Measurements from ENCODE around the gene DYNLT5. TPM values are rescaled to one million over a fixed set of nuclear protein-coding genes. Genes with fewer than 3 reads are reported as not detected.
"Not testable (repeated sequence)": the region's sequence is repeated elsewhere in the genome, so short reads cannot be mapped to it uniquely, and the experiment has no call there.

The DYNLT5 gene
- total RNA-seq, 1 donor from 2014 or later: 1.7 TPM

GRCh38 chr1:66747501-66747900 lies 4.8 kb upstream of the DYNLT5 start:
- DNase-seq (ENCODE audit: low spot score): no peak

GRCh38 chr1:66750577-66750976 lies 1.7 kb upstream of the DYNLT5 start:
- DNase-seq (ENCODE audit: low spot score): no peak

DNA sequence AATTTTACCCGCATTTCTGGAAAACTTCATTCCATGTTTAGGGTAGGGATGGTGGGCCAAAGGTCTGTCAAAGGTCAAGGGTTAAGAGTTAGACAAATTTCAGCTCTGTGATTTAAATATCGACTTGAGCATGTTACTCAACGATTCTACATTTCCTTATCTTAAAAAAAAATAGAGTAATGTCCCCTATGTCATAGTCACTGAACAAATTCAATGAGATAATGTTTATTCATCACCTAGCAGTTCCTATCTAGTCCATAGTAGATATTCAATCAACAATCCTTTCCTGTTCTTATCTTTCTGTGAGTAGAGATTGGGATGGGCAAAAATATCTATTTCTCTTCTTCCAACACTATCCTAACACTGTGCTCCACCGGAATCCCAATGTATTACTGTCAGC lies 1.1 kb upstream of the DYNLT5 start:
- DNase-seq (ENCODE audit: low spot score): no peak

GRCh38 chr1:66752671-66753371 lies 562 bp downstream of the DYNLT5 start:
- no peak for DNase-seq (ENCODE audit: low spot score)

- DNase-seq (ENCODE audit: low spot score): no peak
Observed at GRCh38 chr1:66757722-66758240, 5.5 kb downstream of the DYNLT5 start.

GRCh38 chr1:66758241-66758755 lies 6.0 kb downstream of the DYNLT5 start:
- DNase-seq (ENCODE audit: low spot score): no peak

DNA sequence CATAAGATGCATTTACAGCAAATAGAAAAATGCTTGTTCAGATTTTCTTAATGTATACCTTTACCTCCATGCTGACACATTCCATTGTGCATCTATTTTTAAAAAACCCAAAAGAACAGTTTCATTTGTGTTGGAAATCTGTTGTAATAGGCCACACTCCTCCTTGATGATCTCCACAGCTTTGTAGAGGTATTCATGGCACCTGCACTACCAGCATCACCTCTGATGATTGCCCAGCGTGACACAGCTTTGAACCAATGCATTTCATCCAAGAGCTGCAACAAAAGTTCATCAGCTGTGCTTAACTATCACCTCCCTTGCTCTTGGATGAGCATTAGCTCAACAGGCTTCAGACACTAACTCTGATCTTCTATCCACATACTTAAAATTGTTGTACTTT lies 8.2 kb downstream of the DYNLT5 start:
- no peak for DNase-seq (ENCODE audit: low spot score)

- DNase-seq (ENCODE audit: low spot score): no peak
Observed at GRCh38 chr1:66761221-66761620, 9.0 kb downstream of the DYNLT5 start.

GRCh38 chr1:66764994-66765578 lies 12.8 kb downstream of the DYNLT5 start:
- no peak for DNase-seq (ENCODE audit: low spot score)

DNA sequence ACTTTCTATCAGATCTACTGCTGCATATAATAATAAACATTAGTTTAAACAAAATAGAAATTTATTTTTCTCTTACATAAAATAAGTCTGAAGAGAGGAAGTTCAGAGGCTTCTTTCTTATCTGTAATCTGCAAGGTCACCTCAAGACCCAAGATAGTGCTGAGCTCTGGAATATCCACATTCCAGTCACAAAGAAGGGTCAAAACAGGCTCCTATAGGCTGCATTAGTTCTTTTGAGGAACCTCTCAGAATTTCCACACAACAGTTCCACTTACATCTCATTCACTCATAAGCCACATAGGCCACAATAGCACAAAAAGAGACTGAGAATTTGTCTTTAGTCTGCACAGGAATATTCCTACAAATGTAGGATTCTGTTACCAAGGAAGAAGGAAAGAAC lies 15.4 kb downstream of the DYNLT5 start:
- DNase-seq (ENCODE audit: low spot score): no peak

GRCh38 chr1:66768965-66769364 lies 16.7 kb downstream of the DYNLT5 start:
- DNase-seq (ENCODE audit: low spot score): no peak

- DNase-seq (ENCODE audit: low spot score): no peak
Observed at GRCh38 chr1:66769512-66770229, 17.4 kb downstream of the DYNLT5 start.

- DNase-seq (ENCODE audit: low spot score): no peak
Observed at GRCh38 chr1:66770240-66770639, 18.0 kb downstream of the DYNLT5 start.

DNA sequence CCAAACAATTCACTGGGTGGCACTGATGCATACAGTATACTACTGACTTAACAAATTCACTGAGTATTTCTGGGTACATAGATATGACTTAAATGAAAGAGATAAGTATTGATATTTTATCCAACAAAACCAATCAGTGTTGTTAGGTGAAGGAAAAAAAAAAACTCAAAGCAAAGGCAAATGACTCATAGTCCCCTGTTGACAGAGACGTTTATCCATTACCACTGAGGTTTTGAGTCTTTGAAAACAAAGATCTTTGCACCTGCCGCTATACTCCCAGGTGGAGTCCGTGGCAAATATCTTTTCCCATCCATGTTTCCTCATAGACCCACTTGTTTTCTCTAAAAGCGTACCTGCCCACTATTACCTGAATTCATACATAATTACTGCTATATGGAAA lies 18.4 kb downstream of the DYNLT5 start:
- no peak for DNase-seq (ENCODE audit: low spot score)

DNA sequence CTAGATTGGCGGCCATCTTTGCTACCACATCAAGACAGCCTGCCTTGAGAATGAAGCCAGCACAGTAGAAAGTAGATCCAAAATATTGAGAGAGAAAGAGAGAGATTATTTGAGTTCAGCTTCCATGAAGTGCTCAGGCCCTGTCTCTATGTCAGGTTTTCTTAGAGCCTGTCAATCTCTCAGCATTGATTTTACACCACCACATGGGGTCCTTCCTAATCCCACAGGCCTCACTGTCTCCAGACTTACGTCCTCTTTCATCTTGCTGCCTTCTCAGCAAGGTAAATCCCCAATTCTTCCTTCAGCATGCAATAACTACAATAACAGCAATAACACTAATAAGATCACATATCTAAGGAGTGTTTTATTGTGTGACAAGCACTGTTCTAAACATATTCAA lies 21.0 kb downstream of the DYNLT5 start:
- no peak for DNase-seq (ENCODE audit: low spot score)

DNA sequence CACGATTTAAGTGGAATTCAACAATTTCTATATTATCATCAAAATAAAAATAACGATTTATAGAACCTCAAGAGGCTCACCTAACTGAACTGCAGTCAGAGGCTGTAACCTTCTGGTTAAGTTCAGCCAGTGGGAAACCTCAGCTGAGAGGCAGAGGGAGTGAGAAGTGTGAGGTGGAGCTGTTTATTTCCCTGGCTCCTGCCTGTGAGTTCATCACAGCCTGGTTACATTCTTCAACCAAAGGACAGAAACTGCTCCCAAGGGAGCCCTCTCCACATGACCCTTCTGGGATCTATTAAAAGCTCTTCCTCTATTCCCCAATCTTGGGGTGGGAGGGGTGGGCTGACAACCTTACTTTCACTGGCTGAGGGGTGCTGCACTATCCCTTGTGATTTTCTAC lies 22.2 kb downstream of the DYNLT5 start:
- no peak for DNase-seq (ENCODE audit: low spot score)

DNA sequence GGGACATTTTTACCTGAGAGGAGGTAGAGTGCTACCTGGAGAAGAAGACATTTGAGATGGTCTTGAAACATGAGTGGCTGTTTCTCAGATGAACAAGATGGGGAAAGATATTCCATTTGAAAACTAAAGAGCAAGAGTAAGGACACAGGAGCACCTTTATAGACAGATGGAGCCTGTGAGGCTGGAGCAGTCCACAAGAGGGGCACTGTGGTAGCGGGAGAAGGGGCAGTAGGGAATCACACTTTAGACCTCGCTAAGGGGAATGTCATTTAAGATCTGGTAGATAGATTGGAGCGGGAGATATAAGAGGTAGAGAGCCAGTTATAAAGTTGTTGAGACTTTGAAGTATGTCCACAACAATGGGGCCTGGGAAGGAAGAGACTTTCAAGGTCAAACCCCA lies 23.4 kb downstream of the DYNLT5 start:
- no peak for DNase-seq (ENCODE audit: low spot score)

GRCh38 chr1:66777831-66778230 lies 25.6 kb downstream of the DYNLT5 start:
- DNase-seq (ENCODE audit: low spot score): no peak

- no peak for DNase-seq (ENCODE audit: low spot score)
Observed at GRCh38 chr1:66778266-66778665, 26.0 kb downstream of the DYNLT5 start.

- no peak for DNase-seq (ENCODE audit: low spot score)
Observed at GRCh38 chr1:66778969-66779368, 26.7 kb downstream of the DYNLT5 start.

- DNase-seq (ENCODE audit: low spot score): no peak
Observed at GRCh38 chr1:66779475-66780078, 27.3 kb downstream of the DYNLT5 start.

GRCh38 chr1:66785800-66786199 lies 33.5 kb downstream of the DYNLT5 start:
- not testable (repeated sequence) for DNase-seq (ENCODE audit: low spot score)

All from mesenteric fat pad (tissue), 1 donor.